ENCODE measurements around the gene RASL12. TPM values are rescaled to one million over a fixed set of nuclear protein-coding genes. Genes with fewer than 3 reads are reported as not detected.
"Not testable (repeated sequence)": the region's sequence is repeated elsewhere in the genome, so short reads cannot be mapped to it uniquely, and the experiment has no call there.

RASL12 gene
- total RNA-seq, 1 experiment from 2014 or later: not detected

DNA sequence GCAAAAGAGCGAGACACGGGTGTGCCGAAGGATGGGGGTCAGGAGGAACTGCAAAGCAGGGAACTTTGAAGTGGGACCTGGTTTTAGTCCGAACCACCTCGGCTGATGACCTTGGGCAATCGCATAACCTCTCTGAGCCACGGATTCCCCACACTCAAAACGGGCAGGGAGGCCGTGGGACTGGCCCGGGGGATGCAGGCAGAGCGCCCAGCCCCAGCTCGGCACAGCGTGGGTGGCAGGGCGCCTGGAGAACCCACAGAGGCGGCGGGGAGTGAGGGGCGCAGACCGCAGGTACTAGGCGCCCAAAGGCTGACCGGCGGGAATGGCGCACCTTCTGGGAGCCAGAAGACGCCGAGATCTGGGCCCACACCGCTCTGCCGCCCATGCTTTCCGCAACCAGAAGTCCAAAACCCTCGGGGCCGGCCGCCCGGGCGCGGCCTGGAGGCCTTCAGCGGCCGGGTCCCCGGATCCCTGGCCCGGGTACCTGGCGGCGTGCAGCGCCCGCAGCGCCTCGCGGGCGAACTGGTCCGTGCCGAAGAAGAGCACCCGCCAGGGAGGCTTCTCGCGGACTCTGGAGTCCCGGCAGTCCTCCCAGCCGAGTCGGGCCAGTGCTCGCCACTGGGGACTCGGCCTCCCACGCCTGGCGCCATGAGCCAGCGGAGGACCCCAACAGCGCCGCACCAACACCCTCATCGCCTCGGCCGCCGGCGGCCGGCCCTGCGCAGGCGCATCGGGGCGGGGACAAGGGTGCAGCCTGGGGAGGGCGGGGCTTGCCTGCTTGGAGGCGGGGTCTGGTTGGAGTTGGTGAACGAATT, 38.7 kb downstream of the RASL12 start, which contains the start of gene MTFMT:
Gene MTFMT, minus strand, starts transcription at position 719 of the 815 bp plus-strand sequence. Its CDS starts 26 bp downstream, at position 693.
- peak; percentile 93 for DNase-seq (ENCODE audit: low spot score)

DNA sequence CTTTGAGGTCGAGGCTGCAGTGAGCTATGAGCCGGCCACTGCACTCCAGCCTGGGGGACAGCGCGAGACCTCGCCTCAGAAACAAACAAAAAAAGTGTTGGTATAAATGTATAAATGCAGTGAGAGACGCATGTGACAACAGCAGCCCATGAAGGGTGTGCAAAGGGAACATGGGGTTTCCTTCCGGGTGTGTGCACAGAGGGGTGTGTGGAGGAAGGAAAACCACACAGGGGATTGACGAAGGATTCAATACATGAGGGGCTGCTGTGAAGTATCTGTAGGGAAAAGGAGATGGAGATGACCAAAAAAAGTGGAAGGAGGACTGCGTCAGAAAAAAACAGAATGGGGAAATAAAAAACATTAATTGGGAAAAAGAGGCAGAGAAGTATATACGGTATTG, 39.5 kb downstream of the RASL12 start:
- DNase-seq (ENCODE audit: low spot score): peak; percentile 20

DNA sequence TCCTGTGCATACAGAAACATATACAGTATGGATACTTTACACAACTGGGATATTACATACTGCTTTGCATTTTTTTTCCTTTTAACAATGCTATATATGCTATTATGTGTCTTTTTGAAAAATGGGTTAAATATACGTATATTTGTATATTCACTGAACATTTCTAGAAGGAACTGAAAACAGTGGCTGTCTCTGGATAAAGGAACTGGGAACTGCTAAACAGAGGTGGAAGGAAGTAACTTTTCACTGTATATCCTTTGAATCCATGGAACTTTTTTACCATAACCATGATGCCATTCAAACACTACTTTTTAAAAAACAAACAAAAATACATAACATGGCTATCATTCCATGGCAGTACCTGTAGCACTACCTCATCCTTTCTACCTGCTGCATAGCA, 40.2 kb downstream of the RASL12 start:
- no peak for DNase-seq (ENCODE audit: low spot score)

DNA sequence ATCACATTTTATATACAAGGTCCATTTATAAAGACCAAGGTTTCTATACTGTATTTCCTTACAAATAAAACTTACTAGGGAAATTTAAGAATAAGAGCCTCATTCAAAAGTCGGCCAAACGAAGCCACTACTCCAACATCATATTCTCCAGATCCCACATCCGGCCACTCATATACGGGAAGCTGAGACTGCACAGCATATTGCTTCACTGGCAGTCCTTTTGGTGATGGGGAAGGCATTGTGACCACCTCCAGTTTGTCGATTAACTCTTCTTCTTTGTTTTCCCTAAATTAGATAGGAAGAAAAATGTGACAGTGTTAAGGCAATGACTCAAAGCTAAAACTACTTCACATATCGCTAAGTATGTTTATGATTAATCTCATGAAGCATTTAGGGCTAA, 41.0 kb downstream of the RASL12 start:
- DNase-seq (ENCODE audit: low spot score): no peak

DNA sequence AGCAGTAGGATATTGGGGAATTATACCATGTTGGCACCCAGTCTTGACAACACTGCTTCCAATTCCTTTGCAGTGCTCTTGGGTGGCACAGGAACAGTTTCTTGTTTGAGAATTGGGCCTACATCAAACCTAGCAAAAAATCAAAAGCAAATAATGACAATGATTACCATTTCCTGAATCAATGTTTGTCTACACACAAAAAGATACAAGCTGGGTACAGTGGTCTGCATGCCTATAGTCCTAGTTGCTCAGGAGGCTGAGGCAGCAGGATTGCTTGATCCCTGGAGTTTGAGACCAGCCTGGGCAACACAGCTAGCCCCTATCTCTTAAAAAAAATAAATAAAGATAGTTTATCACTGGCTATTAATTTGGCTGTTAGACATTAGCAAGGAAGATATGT, 46.3 kb downstream of the RASL12 start:
- no peak for DNase-seq (ENCODE audit: low spot score)

DNA sequence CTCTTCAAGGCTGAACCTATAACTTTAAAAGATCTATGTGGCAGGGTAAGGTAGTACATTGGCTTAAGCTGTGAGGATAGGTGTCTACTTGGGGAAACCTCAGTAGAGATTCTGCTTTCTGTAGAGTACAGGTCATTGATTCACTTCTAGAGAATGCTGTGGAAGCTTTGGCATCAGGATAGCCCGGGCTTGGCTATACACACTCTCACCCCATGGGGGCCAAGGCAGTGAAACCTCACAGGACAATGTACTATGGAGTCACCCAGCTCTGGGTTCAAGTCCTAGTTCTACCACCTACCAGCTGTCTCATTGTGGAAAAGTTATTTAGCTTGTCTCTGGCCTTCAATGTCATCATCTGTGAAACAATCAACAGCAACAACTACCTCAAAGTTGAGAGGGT, 47.4 kb downstream of the RASL12 start:
- DNase-seq (ENCODE audit: low spot score): no peak

DNA sequence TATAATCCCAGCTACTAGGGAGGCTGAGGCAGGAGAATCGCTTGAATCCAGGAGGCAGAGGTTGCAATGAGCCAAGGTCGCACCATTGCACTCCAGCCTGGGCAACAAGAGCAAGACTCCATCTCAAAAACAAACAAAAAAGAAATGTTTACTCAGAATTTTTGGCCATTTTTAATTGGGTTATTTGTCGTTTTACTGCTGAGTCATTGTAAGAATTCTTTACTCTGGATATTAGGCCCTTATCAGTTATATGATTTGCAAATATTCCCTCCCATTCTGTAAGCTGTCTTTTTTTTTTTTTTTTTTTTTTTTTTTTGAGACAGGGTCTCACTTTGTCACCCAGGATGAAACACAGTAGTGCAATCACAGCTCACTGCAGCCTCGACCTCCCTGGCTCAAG, 56.6 kb downstream of the RASL12 start:
- DNase-seq (ENCODE audit: low spot score): not testable (repeated sequence)

DNA sequence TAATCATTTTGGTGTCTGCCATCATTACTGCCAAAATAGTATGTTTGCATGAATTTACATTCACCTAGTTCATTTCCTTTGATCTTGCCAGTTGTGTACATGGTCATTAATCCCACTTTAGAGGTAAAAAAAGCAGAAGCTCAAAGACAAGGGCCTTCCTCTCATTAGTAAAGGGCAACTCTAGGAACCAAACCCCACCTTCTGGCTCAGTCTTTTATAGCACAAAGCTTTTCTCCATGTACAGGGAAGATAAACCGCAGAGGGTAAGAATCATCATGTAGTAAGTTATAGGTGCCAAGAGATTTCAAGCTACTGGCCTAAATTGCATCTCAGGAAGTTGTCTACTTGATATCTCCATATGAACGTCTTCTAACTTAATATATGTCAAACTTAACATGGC, 58.8 kb downstream of the RASL12 start:
- peak; percentile 47 for DNase-seq (ENCODE audit: low spot score)

DNA sequence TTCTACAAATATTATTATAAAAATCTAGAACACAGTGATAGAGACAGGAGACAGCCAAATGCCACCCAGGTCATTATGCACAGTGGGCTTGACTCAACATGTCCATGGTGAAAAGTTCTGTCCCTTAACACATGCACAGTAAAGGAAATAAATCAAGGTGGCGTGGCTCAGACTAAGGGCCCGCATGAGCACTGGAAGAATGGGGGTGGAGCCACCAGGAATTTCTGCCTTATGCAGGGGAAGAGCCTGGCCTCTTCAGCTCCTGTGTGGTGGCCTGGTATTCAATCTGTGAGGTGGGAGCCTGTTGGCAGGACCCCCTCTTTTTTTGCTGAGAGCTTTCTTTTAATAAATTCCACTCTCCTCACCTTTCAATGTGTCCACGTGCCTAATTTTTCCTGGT, 60.9 kb downstream of the RASL12 start:
- no peak for DNase-seq (ENCODE audit: low spot score)

DNA sequence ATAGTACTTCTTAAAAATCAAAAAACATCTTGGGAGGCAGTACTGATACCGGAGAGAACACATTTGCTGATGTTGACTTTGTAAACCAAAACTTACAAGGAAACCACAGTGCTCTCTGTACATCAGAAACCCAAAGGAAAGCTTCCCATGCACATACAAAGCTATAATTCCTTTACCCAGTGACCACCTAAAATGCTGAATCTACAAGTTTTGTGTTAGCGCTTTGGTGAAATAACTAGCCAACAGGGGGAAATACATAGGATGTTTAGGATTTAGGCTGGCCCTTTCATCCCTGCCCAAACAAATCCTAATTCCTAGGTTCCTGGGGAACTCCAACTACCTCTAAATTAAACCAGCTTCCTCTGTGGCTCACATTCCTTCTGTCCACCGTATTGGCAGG, 62.8 kb downstream of the RASL12 start:
- DNase-seq (ENCODE audit: low spot score): no peak

Small RNAs within 50 kb of the gene (small RNA-seq; reads per million reads assigned to genes)
- gene AC013553.1: not detected

Other genes with a start within 250 kb of the RASL12 start
- 66.2 and 77.4 TPM in 2 replicates for gene PIF1, start 242.3 kb downstream of the RASL12 start, total RNA-seq (2014; rRNA removed; shearing (Covaris generic))
- 6.4 and 8.1 TPM in 2 replicates for gene PLEKHO2, start 226.1 kb downstream of the RASL12 start, total RNA-seq (2014; rRNA removed; shearing (Covaris generic))
- 0.60 and 0.71 TPM in 2 replicates for gene ANKDD1A, start 156.1 kb downstream of the RASL12 start, total RNA-seq (2014; rRNA removed; shearing (Covaris generic))
- 91.2 and 101 TPM in 2 replicates for gene SPG21, start 78.1 kb downstream of the RASL12 start, total RNA-seq (2014; rRNA removed; shearing (Covaris generic))
- gene MTFMT, start 38.4 kb downstream of the RASL12 start, total RNA-seq (2014; rRNA removed; shearing (Covaris generic)): 17.1 and 23.1 TPM in 2 replicates
- gene SLC51B, start 22.6 kb downstream of the RASL12 start, total RNA-seq (2014; rRNA removed; shearing (Covaris generic)): 0.39 and 0.64 TPM in 2 replicates
- not detected in 2 replicates for gene KBTBD13, start 8.8 kb upstream of the RASL12 start, total RNA-seq (2014; rRNA removed; shearing (Covaris generic))
- 0.74 and 1.4 TPM in 2 replicates for gene UBAP1L, start 47.2 kb upstream of the RASL12 start, total RNA-seq (2014; rRNA removed; shearing (Covaris generic))
- 9.8 and 9.9 TPM in 2 replicates for gene PDCD7, start 65.8 kb upstream of the RASL12 start, total RNA-seq (2014; rRNA removed; shearing (Covaris generic))
- gene CLPX, start 117.4 kb upstream of the RASL12 start, total RNA-seq (2014; rRNA removed; shearing (Covaris generic)): 24.5 and 31.4 TPM in 2 replicates
- gene CILP, start 143.5 kb upstream of the RASL12 start, total RNA-seq (2014; rRNA removed; shearing (Covaris generic)): 0.03 TPM in 1 of 2 replicates, not detected in the other
- gene PARP16, start 218.9 kb upstream of the RASL12 start, total RNA-seq (2014; rRNA removed; shearing (Covaris generic)): 4.6 and 6.7 TPM in 2 replicates
- gene RNU5A-1, start 228.1 kb upstream of the RASL12 start, total RNA-seq (2014; rRNA removed; shearing (Covaris generic)): not detected in 2 replicates
- not detected in 2 replicates for gene RNU5B-1, start 236.7 kb upstream of the RASL12 start, total RNA-seq (2014; rRNA removed; shearing (Covaris generic))

All from HT-29 (cell line).